Embryonic facial prominence (tissue), 1 donor: Measurements from ENCODE around the gene CRYL1.

Experiments used
- DNase-seq: peaks from one replicate; pipeline ENCODE4 v3.0.0-alpha.2; 2016; ENCODE audit errors: extremely low spot score

The CRYL1 gene

GRCh38 chr13:20373861-20374260 is 151.8 kb downstream of the CRYL1 start:
- DNase-seq = no peak

- no peak for DNase-seq
These were observed 153.8 kb downstream of the CRYL1 start for GRCh38 chr13:20371825-20372224.

GRCh38 chr13:20370815-20371421 is 154.7 kb downstream of the CRYL1 start:
- DNase-seq = no peak

- no peak for DNase-seq
These were observed 155.7 kb downstream of the CRYL1 start for GRCh38 chr13:20369886-20370361.

- no peak for DNase-seq
These were observed 159.6 kb downstream of the CRYL1 start for GRCh38 chr13:20366056-20366455.

- DNase-seq = no peak
These were observed 162.1 kb downstream of the CRYL1 start for GRCh38 chr13:20363603-20364002.

- DNase-seq = no peak
These were observed 162.5 kb downstream of the CRYL1 start for GRCh38 chr13:20363172-20363571.

GRCh38 chr13:20362484-20363041 is 163.1 kb downstream of the CRYL1 start:
- DNase-seq = no peak

GRCh38 chr13:20360835-20361412 is 164.7 kb downstream of the CRYL1 start:
- DNase-seq = no peak

GRCh38 chr13:20360041-20360491 is 165.6 kb downstream of the CRYL1 start:
- DNase-seq = no peak

- DNase-seq = no peak
These were observed 166.3 kb downstream of the CRYL1 start for GRCh38 chr13:20359335-20359734.

- DNase-seq = no peak
These were observed 167.6 kb downstream of the CRYL1 start for GRCh38 chr13:20358022-20358421.

- no peak for DNase-seq
These were observed 169.2 kb downstream of the CRYL1 start for GRCh38 chr13:20356444-20356843.

GRCh38 chr13:20354722-20355121 is 170.9 kb downstream of the CRYL1 start:
- DNase-seq = no peak

- no peak for DNase-seq
These were observed 171.7 kb downstream of the CRYL1 start for GRCh38 chr13:20353973-20354372.
